Hypothalamus (tissue), 51 donors: ENCODE data around the gene SMIM8.

Source experiments
- DNase-seq, 51 donors: peaks; one replicate each; lab custom pipeline; 2025; lab: John Stamatoyannopoulos, UW

The SMIM8 gene

DNA sequence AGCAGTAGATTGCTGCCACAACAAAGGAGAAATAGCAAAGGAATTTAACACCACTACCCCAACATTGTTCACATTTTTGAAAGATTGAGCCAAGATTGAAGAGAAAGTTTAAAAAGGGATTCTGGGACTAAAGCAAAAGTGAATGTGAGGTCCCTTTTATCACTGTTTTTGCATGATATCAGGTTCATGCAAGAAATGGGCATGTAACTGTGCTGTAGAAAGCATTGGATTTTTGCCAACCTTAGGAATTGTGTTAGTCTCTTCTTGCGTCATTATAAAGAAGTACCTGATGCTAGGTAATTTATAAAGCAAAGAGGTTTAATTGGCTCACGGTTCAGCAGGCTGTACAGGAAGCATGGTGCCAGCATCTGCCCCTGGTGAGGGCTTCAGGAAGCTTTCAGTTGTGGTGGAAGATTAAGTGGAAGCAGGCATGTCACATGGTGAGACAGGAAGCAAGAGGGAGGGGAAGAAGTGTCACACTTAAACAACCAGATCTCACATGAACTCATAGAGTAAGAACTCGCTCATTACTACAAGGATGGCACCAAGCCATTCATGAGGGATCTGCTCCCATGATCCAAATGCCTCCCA, 11.3 kb downstream of the SMIM8 start:
- no peak for DNase-seq

DNA sequence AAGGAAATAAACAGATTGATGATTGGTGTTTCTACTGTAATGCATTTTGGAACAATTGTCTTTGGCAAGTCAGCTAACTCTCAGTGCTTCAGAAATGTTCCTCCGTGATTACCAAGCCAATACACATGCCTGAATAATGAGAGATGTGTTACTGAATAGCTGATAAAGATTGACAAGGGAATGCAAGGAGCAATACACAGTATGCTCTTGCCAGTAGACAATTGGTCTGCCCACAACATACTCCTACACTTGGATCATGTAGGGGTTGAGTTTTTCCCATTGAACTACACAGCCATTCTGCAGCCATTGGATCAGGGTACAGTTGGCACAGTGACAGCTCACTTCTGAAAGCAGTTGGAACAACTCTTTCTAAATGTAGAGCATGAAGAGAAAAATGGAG, 12.3 kb downstream of the SMIM8 start:
- DNase-seq: no peak

- no peak for DNase-seq
Measured at GRCh38 chr6:87336367-87336766, 14.0 kb downstream of the SMIM8 start.

DNA sequence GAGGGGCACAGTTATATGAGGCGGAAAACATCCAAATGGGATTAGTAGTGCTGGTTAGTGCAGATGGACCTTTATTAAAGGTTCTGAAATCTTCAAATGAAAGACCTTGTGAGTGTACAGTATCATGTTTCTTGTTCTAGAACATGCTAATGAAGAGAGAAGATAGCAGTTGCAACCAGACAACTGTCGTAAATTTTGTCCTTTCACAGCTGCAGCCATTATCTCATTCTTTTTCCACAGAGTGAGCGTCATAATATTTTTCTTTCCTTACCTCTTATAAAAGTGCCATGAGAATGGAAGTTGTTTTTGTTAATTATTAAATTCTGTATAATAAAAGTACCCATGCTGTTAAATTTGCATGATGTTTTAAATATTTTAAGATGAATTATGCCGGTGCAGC, 17.8 kb downstream of the SMIM8 start:
- DNase-seq: no peak

DNA sequence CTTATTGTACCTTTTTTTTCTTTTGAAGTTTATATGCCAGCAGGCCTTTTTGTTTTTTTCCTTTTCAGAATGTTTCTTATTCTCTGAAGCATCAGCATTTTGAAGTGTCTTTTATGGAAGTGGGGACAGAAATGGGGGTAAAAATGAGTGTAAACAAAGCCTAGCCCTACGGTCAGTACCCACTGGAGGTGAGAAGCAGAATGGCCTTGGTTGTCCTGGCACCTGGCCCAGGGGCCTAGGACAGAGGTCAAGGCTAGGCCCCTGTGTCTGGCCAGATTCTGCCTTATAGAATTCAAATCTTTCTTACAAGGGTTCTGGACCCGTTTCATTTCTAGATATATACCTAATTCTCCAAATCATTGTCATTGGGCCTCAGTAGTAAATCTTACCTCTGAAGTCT, 18.8 kb downstream of the SMIM8 start:
- DNase-seq: no peak

- DNase-seq: no peak
Measured at GRCh38 chr6:87341899-87342298, 19.5 kb downstream of the SMIM8 start.

GRCh38 chr6:87342829-87343228, 20.4 kb downstream of the SMIM8 start:
- DNase-seq: no peak

GRCh38 chr6:87344731-87345130, 22.3 kb downstream of the SMIM8 start, which contains the start of gene C6orf163:
TSS of gene C6orf163 (plus strand) at chr6:87344813. CDS start at chr6:87345100, 287 bp downstream.
- DNase-seq: no peak

GRCh38 chr6:87346700-87347099, 24.3 kb downstream of the SMIM8 start:
- no peak for DNase-seq

GRCh38 chr6:87349896-87350295, 27.5 kb downstream of the SMIM8 start:
- DNase-seq: no peak

- no peak for DNase-seq
Measured at GRCh38 chr6:87350516-87350915, 28.1 kb downstream of the SMIM8 start.

DNA sequence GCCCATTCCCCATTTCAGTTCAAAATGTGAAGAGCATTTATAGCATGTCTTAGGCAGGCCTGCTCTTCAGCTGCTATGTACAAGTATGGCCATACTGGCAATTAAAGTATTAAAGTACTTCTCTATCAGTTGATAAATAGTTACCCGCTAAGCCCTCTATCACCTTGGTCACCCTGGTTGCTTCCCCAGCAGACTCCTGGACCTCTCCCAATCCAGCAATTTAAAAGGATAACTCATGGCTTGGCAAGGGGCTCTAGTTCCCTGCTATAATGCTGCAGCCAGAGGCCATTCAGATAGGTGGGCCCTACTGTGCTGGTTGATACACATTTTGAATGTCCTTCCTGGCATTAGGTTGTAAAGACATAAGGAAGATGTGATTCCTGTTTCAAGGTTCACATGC, 29.2 kb downstream of the SMIM8 start:
- DNase-seq: no peak

DNA sequence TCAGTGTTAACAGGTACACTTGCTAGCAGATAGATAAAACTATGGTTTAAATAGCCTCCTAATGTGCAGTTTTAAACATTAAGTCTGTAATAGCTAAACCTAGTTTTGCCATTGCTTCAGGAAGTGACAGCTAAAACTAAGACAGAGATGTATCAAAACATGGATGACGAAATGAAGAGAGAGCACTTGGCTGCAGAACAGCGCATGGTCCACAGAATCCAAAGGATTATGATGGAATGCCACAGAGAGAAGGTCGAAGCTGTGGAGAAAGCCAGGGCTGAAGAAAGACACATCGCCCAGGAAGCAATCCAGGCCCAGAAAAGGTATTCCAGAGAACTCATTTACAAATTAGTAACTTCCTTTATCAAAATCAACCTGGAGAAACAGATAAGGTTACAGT, 33.8 kb downstream of the SMIM8 start:
- DNase-seq: no peak

- DNase-seq: no peak
Measured at GRCh38 chr6:87357479-87358196, 35.2 kb downstream of the SMIM8 start.

GRCh38 chr6:87364602-87365252, 42.3 kb downstream of the SMIM8 start:
- DNase-seq: no peak

DNA sequence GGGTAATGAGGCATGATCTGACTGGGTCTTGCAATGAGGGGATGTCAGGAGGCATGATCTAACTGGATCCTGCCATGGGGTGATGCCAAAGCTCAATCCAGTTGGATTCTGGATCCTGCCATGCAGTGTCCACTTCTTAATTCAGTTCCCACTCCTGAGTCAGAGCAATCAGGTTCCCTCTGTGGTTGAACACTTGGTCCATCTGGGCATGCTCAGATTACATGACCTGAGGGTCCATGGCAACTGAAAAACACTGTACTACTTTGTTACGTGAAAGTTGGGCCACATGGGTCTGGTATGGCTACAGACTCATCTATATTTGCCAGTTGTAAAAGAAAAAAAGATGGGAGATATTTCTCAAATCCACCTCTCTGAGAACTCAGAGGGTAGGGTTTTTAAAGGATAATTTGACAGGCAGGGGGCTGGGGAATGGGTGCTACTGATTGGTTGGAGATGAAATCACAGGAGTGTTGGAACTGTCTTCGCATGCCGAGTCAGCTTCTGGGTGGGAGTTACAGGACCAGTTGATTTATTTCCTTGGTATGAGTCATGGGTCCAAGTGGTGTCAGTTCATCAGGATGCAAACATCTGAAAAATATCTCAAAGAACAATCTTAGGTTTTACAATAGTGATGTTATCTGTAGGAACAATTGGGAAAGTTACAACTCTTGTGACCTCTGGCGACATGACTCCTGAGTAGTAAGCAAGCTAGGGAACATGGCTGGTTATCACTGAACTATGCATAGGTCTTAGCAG, 43.9 kb downstream of the SMIM8 start:
- DNase-seq: no peak

- DNase-seq: no peak
Measured at GRCh38 chr6:87366899-87367298, 44.5 kb downstream of the SMIM8 start.

- DNase-seq: no peak
Measured at GRCh38 chr6:87373377-87373776, 51.0 kb downstream of the SMIM8 start.

DNA sequence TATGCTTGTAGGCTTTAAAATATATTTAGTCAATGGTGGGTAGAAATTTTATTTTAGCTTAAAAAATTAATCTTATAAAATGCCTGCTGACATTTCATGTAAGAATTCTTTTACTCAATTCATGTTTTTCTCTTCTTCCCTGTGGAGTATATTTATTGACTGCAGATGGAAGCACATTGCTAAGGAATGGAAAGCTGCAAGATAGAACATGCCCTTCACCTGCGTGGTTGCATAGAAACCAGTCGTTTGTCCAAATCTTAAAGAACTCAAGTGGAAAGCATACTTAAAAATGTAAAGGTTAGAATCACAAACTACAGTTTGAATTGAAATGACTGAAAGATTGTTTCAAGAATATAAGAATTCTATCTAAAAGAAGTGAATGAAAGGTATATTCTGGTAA, 52.9 kb downstream of the SMIM8 start:
- DNase-seq: no peak

DNA sequence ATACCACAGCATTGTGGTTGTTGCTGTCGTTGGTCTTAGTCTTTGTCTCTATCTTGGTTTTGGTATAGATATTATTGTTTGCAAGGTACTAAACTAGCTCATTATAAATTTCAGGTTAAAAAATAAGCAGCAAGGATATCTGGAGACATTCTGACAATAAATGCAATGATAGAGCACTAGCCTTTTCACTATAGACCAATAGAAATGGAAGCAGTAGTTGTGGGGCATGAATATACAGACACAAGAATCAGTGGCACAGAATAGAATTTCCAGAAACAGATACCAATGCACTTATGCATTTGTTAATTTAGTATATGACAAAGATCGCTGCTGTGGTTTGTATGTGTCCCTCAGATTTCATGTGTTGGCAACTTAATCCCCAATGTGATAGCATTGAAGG, 54.3 kb downstream of the SMIM8 start:
- DNase-seq: no peak

GRCh38 chr6:87378947-87379346, 56.6 kb downstream of the SMIM8 start:
- no peak for DNase-seq
